ENCODE results near the gene VGLL4. TPM values are rescaled to one million over a fixed set of nuclear protein-coding genes. Genes with fewer than 3 reads are reported as not detected.

VGLL4 gene
- total RNA-seq, 1 donor from 2014 or later, result 146 TPM

DNA sequence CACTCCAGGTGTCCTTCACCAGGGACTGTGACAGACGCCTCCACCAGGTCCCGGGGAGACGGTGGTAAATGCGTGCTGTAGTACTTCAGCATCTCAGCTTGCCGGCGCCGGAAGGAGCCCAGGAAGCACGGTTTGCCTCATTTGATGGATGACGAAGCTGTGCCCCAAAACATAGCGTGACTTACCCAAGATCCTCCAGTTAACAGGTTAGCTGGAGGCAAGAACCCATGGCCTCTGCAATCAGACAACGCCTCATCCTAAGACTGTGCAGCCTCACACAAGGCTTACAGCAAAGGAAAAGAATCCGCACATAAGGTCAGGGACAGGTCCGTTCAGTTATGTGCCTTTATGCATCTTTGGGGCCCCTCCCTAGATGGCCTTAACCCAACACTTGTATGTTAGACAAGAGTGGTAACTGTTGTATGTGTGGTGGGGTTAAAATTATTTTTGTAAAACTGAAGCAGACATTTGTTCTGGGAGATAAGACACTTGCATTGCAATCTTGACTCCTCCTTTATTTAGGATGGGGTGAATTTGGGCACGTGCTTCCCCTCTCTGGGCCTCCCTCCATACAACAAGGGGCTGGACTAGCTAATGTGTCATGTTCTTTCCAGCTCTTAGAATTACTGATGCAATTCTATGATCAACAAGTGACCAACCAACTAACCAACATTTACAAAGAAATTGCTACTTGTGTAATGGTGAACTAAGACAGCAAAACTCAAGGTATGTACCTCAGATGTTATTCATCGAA is 39.4 kb downstream of the VGLL4 start:
- H3K27me3 ChIP-seq, result no peaks in the 10 kb centered on the region
- TF ChIP-seq, protein P1, sequence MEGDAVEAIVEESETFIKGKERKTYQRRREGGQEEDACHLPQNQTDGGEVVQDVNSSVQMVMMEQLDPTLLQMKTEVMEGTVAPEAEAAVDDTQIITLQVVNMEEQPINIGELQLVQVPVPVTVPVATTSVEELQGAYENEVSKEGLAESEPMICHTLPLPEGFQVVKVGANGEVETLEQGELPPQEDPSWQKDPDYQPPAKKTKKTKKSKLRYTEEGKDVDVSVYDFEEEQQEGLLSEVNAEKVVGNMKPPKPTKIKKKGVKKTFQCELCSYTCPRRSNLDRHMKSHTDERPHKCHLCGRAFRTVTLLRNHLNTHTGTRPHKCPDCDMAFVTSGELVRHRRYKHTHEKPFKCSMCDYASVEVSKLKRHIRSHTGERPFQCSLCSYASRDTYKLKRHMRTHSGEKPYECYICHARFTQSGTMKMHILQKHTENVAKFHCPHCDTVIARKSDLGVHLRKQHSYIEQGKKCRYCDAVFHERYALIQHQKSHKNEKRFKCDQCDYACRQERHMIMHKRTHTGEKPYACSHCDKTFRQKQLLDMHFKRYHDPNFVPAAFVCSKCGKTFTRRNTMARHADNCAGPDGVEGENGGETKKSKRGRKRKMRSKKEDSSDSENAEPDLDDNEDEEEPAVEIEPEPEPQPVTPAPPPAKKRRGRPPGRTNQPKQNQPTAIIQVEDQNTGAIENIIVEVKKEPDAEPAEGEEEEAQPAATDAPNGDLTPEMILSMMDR (IDR thresholded peaks at IDR 0.05), result no peak
- H3K4me3 ChIP-seq, result no peak overlapping the region
- no peaks in the 10 kb centered on the region for H3K36me3 ChIP-seq
- no peak for DNase-seq (ENCODE audit: low spot score in 2 of 2)
- no peaks in the 10 kb centered on the region for H3K9me3 ChIP-seq
- intact Hi-C loops (cut with DNase I), result loop anchor here (5.0 kb wide), 3 partner anchors 97 to 217 kb away; no protein-coding TSS in a partner anchor
- peaks cover 14 to 55% of the 10 kb centered on the region in 2 donors for H3K4me1 ChIP-seq
- H3K27ac ChIP-seq, result peak overlapping the region; percentile 85 to 91

DNA sequence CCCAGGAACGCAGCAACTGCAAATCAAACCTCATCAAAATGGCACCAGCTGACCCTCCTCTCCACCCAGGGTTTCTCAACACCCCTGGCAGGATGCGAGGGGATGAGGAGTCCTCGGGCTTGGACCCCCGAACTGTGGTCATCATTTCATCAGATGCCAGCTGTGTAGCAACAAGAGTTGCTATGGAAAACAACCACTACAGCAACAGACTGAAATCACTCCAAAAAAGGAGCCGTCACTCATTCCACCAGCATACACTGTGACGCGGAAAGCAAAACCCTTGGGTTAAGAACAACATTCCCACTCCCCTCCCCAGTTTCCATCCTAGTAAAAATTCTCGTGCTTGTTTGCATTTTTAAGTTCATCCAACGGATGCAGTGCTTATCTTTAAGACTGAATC is 40.1 kb downstream of the VGLL4 start:
- Histone ChIP-seq H3K4me3 (no peak overlapping the region), H3K36me3 (no peaks in the 10 kb centered on the region), H3K9me3 (no peaks in the 10 kb centered on the region), H3K27me3 (no peaks in the 10 kb centered on the region), H3K4me1 (peaks cover 14 to 55% of the 10 kb centered on the region in 2 donors), H3K27ac (peak overlapping the region; percentile 85 to 91)
- intact Hi-C loops (cut with DNase I), result loop anchor here (2.0 to 5.0 kb wide), 5 partner anchors 39 to 216 kb away; partner anchors contain the start of gene VGLL4
- TF ChIP-seq, protein P1 (IDR thresholded peaks at IDR 0.05), result no peak
- peak in 1 of 2 donors; percentile 88 for DNase-seq (ENCODE audit: low spot score in 2 of 2)

DNA sequence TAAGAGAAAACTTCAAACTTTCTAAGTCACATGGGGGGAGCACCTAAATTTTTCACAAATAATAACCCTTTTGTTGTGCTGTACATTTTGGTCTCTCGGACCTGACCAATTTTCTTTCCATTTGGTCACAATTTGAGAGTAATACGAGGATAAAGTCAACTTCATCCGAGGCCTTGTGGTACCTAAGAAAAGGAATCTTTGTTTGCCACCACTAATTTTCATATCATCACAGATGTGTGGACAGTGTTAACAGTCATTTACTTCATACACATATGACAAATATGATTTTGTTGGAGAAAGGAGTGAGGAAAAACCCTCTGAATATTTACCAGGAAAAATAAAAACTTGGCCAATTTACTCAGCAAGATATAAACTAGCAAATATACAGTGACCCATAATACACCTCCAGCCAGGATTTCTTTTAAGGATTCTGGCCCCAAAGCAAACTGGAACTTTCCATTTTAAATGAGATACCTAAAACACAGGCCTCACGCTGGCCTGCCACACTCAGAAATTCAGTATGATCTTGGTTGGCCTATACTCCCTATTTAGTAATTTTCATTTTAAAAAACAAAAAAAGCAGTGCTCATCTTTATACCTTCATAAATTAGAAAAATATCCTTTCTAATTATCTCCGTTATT is 40.7 kb downstream of the VGLL4 start:
- Histone ChIP-seq H3K9me3 (no peaks in the 10 kb centered on the region), H3K27me3 (no peaks in the 10 kb centered on the region), H3K36me3 (no peaks in the 10 kb centered on the region), H3K4me3 (no peak overlapping the region), H3K4me1 (peaks cover 14 to 56% of the 10 kb centered on the region in 2 donors), H3K27ac (peak overlapping the region; percentile 85 to 91)
- DNase-seq (ENCODE audit: low spot score in 2 of 2), result no peak
- TF ChIP-seq, protein P1 (IDR thresholded peaks at IDR 0.05), result no peak
- intact Hi-C loops (cut with DNase I), result loop anchor here (1.0 to 5.0 kb wide), 6 partner anchors 35 to 216 kb away; partner anchors contain the start of gene VGLL4

DNA sequence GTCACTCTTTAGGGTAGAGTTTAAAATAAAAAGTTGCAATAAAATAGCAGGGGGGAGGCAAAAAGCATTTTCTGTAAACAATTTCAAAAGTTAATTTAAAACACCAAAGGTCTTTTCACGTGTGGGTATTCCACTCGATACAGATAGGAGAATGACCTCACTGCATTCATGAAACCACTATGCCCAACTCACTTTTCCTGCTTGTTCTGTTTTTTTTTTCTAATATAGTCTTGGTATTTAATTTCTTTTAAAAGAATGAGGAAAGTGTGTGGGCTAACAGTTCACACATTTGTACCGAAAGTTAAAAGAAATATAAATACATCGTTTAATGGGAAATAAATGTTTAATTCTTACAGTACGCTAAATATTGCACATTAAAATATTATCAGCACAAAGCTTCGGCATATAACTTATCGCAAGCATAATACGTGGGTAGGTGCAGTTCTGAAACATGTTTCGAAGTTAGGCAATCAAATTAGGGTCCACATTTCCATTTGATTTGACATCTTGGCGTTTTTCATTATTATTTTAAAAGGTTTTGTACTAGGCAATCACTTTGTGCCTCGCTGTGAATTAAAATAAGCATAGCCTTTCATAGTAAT is 41.4 kb downstream of the VGLL4 start:
- H3K4me1 ChIP-seq, result peaks cover 14 to 53% of the 10 kb centered on the region in 2 donors
- no peaks in the 10 kb centered on the region for H3K27me3 ChIP-seq
- no peak for DNase-seq (ENCODE audit: low spot score in 2 of 2)
- intact Hi-C loops (cut with DNase I), result loop anchor here (1.0 to 5.0 kb wide), 6 partner anchors 34 to 215 kb away; partner anchors contain the start of gene VGLL4
- peak overlapping the region; percentile 85 to 91 for H3K27ac ChIP-seq
- H3K36me3 ChIP-seq, result no peaks in the 10 kb centered on the region
- no peak overlapping the region for H3K4me3 ChIP-seq
- TF ChIP-seq, protein P1 (IDR thresholded peaks at IDR 0.05), result no peak
- H3K9me3 ChIP-seq, result no peaks in the 10 kb centered on the region

DNA sequence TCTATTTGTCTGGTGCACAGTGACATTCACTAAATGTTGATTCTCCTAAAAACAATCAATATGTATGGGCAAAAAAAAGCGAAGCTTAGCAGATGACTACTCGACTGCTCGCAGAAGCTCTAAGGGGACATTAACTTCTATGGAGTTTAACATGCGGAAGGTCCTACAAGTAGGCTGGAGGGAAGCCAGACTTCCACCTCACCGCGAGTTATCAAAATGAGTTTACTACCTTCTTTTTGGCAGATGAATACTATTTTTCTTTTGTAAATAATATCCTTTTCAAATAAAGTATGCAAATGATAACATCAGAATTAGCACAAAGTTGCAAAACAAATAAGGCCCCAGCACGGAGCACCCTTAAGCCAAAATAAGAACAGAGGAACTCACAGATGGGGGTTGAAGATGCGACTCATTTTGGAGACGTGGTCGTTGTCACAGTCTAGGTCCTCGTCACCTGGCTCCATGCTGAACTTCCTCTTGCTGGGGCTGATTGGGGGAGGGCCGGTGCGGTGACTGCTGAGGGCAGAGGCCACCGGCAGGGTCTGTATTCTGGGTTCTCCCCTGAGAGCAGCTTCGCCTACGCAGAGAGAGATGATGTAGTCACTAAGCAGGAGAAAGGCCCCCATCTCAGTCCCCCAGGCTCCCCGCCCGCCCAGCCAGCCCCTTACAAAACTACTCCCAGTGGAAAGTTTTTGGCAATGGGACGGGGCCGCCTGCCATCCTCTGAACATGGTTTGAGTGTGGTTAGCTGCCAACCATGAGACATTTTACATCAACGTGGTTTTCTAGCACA is 42.1 kb downstream of the VGLL4 start:
- intact Hi-C loops (cut with DNase I), result loop anchor here (1.0 to 5.0 kb wide), 6 partner anchors 33 to 214 kb away; partner anchors contain the start of gene VGLL4
- peak overlapping the region in 1 of 2 donors; percentile 37 for H3K4me3 ChIP-seq
- TF ChIP-seq, protein P1 (IDR thresholded peaks at IDR 0.05), result no peak
- peak overlapping the region; percentile 85 to 91 for H3K27ac ChIP-seq
- peak; percentile 35 to 89 for DNase-seq (ENCODE audit: low spot score in 2 of 2)
- H3K9me3 ChIP-seq, result no peaks in the 10 kb centered on the region
- H3K36me3 ChIP-seq, result no peaks in the 10 kb centered on the region
- H3K4me1 ChIP-seq, result peaks cover 14 to 51% of the 10 kb centered on the region in 2 donors
- H3K27me3 ChIP-seq, result no peaks in the 10 kb centered on the region

All from ascending aorta (tissue), 2 donors.